WTC11 (cell line): ENCODE data around the gene MRPL37. TPM values are rescaled to one million over a fixed set of nuclear protein-coding genes. Genes with fewer than 3 reads are reported as not detected.

Experiments
- ATAC-seq: fragments of 200-7000 bp; cut with Tn5 transposase; 2 replicates; pipeline ENCODE4 v1.10.0; 2021; ENCODE audit warnings: mild to moderate bottlenecking, moderate library complexity
- CTCF ChIA-PET: fragments of 300-600 bp; sonication (Branson Sonifier 250); formaldehyde crosslinking; loops from one replicate; lab custom pipeline; 2021; ENCODE audit warnings: antibody characterized with exemption; lab: Charles Lee
- POLR2A ChIA-PET: fragments of 350-600 bp; sonication (Branson Sonifier 250); formaldehyde crosslinking; loops from one replicate; lab custom pipeline; 2021; ENCODE audit warnings: antibody characterized with exemption; lab: Charles Lee
- DNase-seq: peaks from one replicate; pipeline ENCODE4 v3.0.0; 2021; ENCODE audit warnings: low spot score
- H3K27ac Mint-ChIP-seq: 2 replicates; pipeline ENCODE4 v1.8.0; 2021; ENCODE audit warnings: mixed read lengths
- H3K27me3 Mint-ChIP-seq: 2 replicates; pipeline ENCODE4 v1.8.0; 2021; ENCODE audit warnings: low read depth, mild to moderate bottlenecking, moderate library complexity, mixed read lengths
- H3K36me3 Mint-ChIP-seq: 2 replicates; pipeline ENCODE4 v1.8.0; 2021; ENCODE audit warnings: mixed read lengths
- H3K4me1 Mint-ChIP-seq: 2 replicates; pipeline ENCODE4 v1.8.0; 2022; ENCODE audit warnings: mixed read lengths
- H3K4me3 Mint-ChIP-seq: 2 replicates; pipeline ENCODE4 v1.8.0; 2021; ENCODE audit warnings: mild to moderate bottlenecking, moderate library complexity, mixed read lengths
- H3K9me3 Mint-ChIP-seq: 2 replicates; pipeline ENCODE4 v1.8.0; 2021; ENCODE audit warnings: mixed read lengths
- AR ChIP-seq: fragments of 250-450 bp; sonication (Bioruptor Pico); IDR thresholded peaks from 2 replicates; pipeline ENCODE4 v1.9.0; 2021; ENCODE audit warnings: mild to moderate bottlenecking
- CREB1 ChIP-seq: sonication (generic); formaldehyde crosslinking; IDR thresholded peaks from 2 replicates; pipeline ENCODE4 v1.8.0; 2023; ENCODE audit warnings: mild to moderate bottlenecking, missing genetic modification reagents
- CREM ChIP-seq: sonication (generic); formaldehyde crosslinking; IDR thresholded peaks from 2 replicates; pipeline ENCODE4 v1.8.1; 2022; ENCODE audit warnings: mild to moderate bottlenecking, missing genetic modification reagents, moderate library complexity
- FOXK1 ChIP-seq: sonication (generic); formaldehyde crosslinking; IDR thresholded peaks from 2 replicates; pipeline ENCODE4 v1.8.0; 2022; ENCODE audit warnings: mild to moderate bottlenecking, moderate library complexity, missing genetic modification reagents
- HMGXB4 ChIP-seq: sonication (generic); formaldehyde crosslinking; IDR thresholded peaks from 2 replicates; pipeline ENCODE4 v1.8.1; 2023; ENCODE audit warnings: mild to moderate bottlenecking, moderate library complexity, missing genetic modification reagents
- IRF2 ChIP-seq: sonication (generic); formaldehyde crosslinking; IDR thresholded peaks from 2 replicates; pipeline ENCODE4 v1.8.0; 2022; ENCODE audit warnings: low read depth, missing genetic modification reagents, borderline replicate concordance
- JUN ChIP-seq: sonication (generic); formaldehyde crosslinking; IDR thresholded peaks from 2 replicates; pipeline ENCODE4 v1.8.0; 2023; ENCODE audit warnings: mild to moderate bottlenecking, missing genetic modification reagents
- NR1H2 ChIP-seq: sonication (generic); formaldehyde crosslinking; IDR thresholded peaks from 2 replicates; pipeline ENCODE4 v1.9.0; 2021; ENCODE audit warnings: mild to moderate bottlenecking, moderate library complexity, missing genetic modification reagents
- PREB ChIP-seq: sonication (generic); formaldehyde crosslinking; IDR thresholded peaks from 2 replicates; pipeline ENCODE4 v1.8.1; 2022; ENCODE audit warnings: mild to moderate bottlenecking, missing genetic modification reagents, moderate library complexity, borderline replicate concordance
- PRRX2 ChIP-seq: fragments of 250-450 bp; sonication (Bioruptor Pico); IDR thresholded peaks from 2 replicates; pipeline ENCODE4 v1.8.0; 2021; ENCODE audit warnings: mild to moderate bottlenecking
- RELA ChIP-seq: sonication (generic); formaldehyde crosslinking; IDR thresholded peaks from 2 replicates; pipeline ENCODE4 v1.8.1; 2022; ENCODE audit warnings: missing genetic modification reagents, mild to moderate bottlenecking, borderline replicate concordance
- SMAD4 ChIP-seq: sonication (generic); formaldehyde crosslinking; IDR thresholded peaks from 2 replicates; pipeline ENCODE4 v1.8.0; 2022; ENCODE audit warnings: mild to moderate bottlenecking, missing genetic modification reagents
- SP1 ChIP-seq: sonication (generic); formaldehyde crosslinking; conservative IDR thresholded peaks from 2 replicates; pipeline ENCODE4 v1.8.1; 2022; ENCODE audit warnings: missing genetic modification reagents
- STAT6 ChIP-seq: sonication (generic); formaldehyde crosslinking; conservative IDR thresholded peaks from 2 replicates; pipeline ENCODE4 v1.8.1; 2023; ENCODE audit warnings: mild to moderate bottlenecking, low read depth, missing genetic modification reagents, moderate library complexity
- TEAD4 ChIP-seq: sonication (generic); formaldehyde crosslinking; IDR thresholded peaks from 2 replicates; pipeline ENCODE4 v1.8.0; 2022; ENCODE audit warnings: mild to moderate bottlenecking, missing genetic modification reagents
- ZBTB21 ChIP-seq: sonication (generic); formaldehyde crosslinking; IDR thresholded peaks from 2 replicates; pipeline ENCODE4 v1.8.1; 2023; ENCODE audit warnings: mild to moderate bottlenecking, missing genetic modification reagents, borderline replicate concordance
- ZNF263 ChIP-seq: sonication (generic); formaldehyde crosslinking; IDR thresholded peaks from 2 replicates; pipeline ENCODE4 v1.8.1; 2022; ENCODE audit warnings: low read depth, mild to moderate bottlenecking, moderate library complexity, missing genetic modification reagents
- ZNF281 ChIP-seq: sonication (generic); formaldehyde crosslinking; IDR thresholded peaks from 2 replicates; pipeline ENCODE4 v1.8.0; 2023; ENCODE audit warnings: mild to moderate bottlenecking, missing genetic modification reagents
- ZNF512 ChIP-seq: sonication (generic); formaldehyde crosslinking; IDR thresholded peaks from 2 replicates; pipeline ENCODE4 v1.8.1; 2022; ENCODE audit warnings: missing genetic modification reagents, borderline replicate concordance
- total RNA-seq: library from RNA; stranded (reverse); gene quantifications from 3 replicates; pipeline ENCODE4 v1.2.3, GENCODE V29; 2021

Gene MRPL37
- total RNA-seq, 1 experiment from 2014 or later: 143 TPM

- TF ChIP-seq FOXK1 (CRISPR knock-in tag): no peak
- TF ChIP-seq PRRX2 (CRISPR knock-in tag): no peak
- TF ChIP-seq PREB: no peak
- TF ChIP-seq HMGXB4: no peak
- no peak for TF ChIP-seq SMAD4 (CRISPR knock-in tag)
- TF ChIP-seq ZNF512 (CRISPR knock-in tag): no peak
- no peak for TF ChIP-seq TEAD4 (CRISPR knock-in tag)
These were observed 39.7 kb downstream of the MRPL37 start (continued) for GRCh38 chr1:54239631-54240031.

- 0 out of 2 replicates have a peak overlapping the region, but pooled peaks have one; percentile 49 for H3K27ac Mint-ChIP-seq
- H3K27me3 Mint-ChIP-seq: no peaks in the 10 kb centered on the region
- no peak for ATAC-seq
- peaks cover 35% of the 10 kb centered on the region for H3K36me3 Mint-ChIP-seq
- H3K4me3 Mint-ChIP-seq: no peak overlapping the region
- ChIA-PET CTCF (no interaction called here), POLR2A (no interaction called here)
- H3K4me1 Mint-ChIP-seq: no peaks in the 10 kb centered on the region
- DNase-seq: no peak
- H3K9me3 Mint-ChIP-seq: no peaks in the 10 kb centered on the region
- TF ChIP-seq SP1 (CRISPR knock-in tag) (no peak), RELA (CRISPR knock-in tag) (no peak), ZBTB21 (CRISPR knock-in tag) (no peak), ZNF281 (CRISPR knock-in tag) (no peak), ZNF263 (CRISPR knock-in tag) (no peak), TEAD4 (CRISPR knock-in tag) (no peak), AR (CRISPR knock-in tag) (no peak), JUN (no peak), CREB1 (CRISPR knock-in tag) (no peak), STAT6 (no peak), HMGXB4 (no peak), CREM (CRISPR knock-in tag) (no peak), IRF2 (CRISPR knock-in tag) (no peak), NR1H2 (CRISPR knock-in tag) (no peak)
These were observed 40.9 kb downstream of the MRPL37 start for GRCh38 chr1:54240741-54241335.
